ENCODE results near the gene INPP5A. TPM values are rescaled to one million over a fixed set of nuclear protein-coding genes. Genes with fewer than 3 reads are reported as not detected.
A peak's percentile ranks its signal among the peaks of the same experiment; 100 is the strongest.

The INPP5A gene
- total and polyA plus RNA-seq, 4 donors, result 34.7 to 43.5 (median 41.2) TPM

DNA sequence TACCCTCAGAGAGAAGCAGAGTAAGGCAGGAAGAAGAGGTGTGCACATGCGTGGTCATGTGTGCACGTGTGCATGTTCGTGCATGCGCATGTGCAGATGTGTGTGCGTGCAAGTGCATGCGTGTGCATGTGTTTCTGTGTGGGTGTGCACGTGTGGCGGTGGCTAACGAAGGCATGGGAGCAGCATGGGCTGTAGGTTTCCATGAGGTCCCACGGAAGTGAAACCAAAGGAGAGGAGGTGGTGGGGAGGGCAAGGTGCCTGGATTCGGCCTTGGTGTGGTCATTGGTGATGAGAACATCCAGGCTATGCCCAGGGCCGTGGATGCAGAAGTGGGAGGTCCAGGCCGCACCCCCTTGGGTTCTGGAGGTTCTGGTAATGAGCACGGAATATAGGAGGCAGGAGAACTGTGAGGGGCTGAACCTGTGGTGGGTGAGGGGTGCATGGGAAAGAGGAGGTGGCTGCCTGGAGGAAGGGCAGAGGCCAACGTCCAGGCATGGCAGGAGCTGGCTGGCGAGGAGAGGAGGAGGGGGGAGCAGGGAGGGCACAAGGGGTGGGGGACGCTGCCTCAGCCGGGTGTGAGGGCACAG is 2.4 kb upstream of the INPP5A start:
- DNase-seq (ENCODE audit: low read depth in 4 of 6, low spot score in 6 of 6), result no peak
- Histone ChIP-seq H3K27me3 (ENCODE audit: control insufficient read depth, insufficient read depth, low read length) (no peaks in the 10 kb centered on the region), H3K27ac (ENCODE audit: low read depth, low read length) (no peak overlapping the region), H3K36me3 (ENCODE audit: control insufficient read depth, insufficient read depth, low read length) (peaks cover 13% of the 10 kb centered on the region), H3K4me1 (ENCODE audit: control insufficient read depth, insufficient read depth, low read length) (peaks cover 45% of the 10 kb centered on the region), H3K4me3 (ENCODE audit: low read depth, low read length) (no peak overlapping the region), H3K9me3 (ENCODE audit: control insufficient read depth, insufficient read depth, low read length) (peaks cover 2% of the 10 kb centered on the region)
- 89% methylated on average over 17 of the region's 18 CpGs for WGBS (ENCODE audit: insufficient coverage)

DNA sequence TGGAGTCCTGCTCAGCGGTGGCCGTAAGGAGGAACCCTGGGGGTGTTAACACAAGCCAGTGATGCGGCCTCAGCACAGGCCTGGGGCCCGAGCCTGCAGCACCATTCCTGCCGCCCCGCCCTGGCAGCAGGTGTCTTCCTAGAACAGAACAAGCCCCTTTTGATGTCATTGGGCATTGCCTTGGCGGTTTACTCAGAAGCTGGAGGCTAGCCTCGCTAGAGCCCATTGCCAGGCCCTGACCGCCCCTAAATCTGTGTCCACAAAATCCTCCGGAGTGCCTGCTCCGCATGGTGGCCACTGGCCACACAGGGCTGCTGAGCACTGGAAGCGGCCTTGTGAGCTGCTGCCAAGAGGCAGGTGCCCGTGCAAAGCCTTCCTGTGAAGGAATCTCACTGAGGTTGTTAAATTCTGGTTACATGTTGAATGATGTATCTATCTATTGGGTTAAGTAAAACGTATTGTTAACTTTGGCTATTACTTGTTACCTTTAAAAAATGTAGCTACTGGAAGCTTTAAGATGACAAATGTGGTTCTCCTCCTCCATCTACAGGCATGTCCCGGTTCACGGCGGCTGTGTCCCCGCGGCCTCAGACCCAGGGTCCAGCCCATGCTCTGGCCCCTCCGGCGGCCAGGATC is 1.2 kb upstream of the INPP5A start:
- peaks cover 2% of the 10 kb centered on the region for H3K9me3 ChIP-seq (ENCODE audit: control insufficient read depth, insufficient read depth, low read length)
- 21% methylated on average over 20 of the region's 21 CpGs for WGBS (ENCODE audit: insufficient coverage)
- peaks cover 57% of the 10 kb centered on the region for H3K4me1 ChIP-seq (ENCODE audit: control insufficient read depth, insufficient read depth, low read length)
- H3K27me3 ChIP-seq (ENCODE audit: control insufficient read depth, insufficient read depth, low read length), result no peaks in the 10 kb centered on the region
- peaks cover 17% of the 10 kb centered on the region for H3K36me3 ChIP-seq (ENCODE audit: control insufficient read depth, insufficient read depth, low read length)
- peak in 1 of 6 donors; percentile 51 for DNase-seq (ENCODE audit: low read depth in 4 of 6, low spot score in 6 of 6)
- H3K4me3 ChIP-seq (ENCODE audit: low read depth, low read length), result peak overlapping the region; percentile 32
- peak overlapping the region; percentile 51 for H3K27ac ChIP-seq (ENCODE audit: low read depth, low read length)

DNA sequence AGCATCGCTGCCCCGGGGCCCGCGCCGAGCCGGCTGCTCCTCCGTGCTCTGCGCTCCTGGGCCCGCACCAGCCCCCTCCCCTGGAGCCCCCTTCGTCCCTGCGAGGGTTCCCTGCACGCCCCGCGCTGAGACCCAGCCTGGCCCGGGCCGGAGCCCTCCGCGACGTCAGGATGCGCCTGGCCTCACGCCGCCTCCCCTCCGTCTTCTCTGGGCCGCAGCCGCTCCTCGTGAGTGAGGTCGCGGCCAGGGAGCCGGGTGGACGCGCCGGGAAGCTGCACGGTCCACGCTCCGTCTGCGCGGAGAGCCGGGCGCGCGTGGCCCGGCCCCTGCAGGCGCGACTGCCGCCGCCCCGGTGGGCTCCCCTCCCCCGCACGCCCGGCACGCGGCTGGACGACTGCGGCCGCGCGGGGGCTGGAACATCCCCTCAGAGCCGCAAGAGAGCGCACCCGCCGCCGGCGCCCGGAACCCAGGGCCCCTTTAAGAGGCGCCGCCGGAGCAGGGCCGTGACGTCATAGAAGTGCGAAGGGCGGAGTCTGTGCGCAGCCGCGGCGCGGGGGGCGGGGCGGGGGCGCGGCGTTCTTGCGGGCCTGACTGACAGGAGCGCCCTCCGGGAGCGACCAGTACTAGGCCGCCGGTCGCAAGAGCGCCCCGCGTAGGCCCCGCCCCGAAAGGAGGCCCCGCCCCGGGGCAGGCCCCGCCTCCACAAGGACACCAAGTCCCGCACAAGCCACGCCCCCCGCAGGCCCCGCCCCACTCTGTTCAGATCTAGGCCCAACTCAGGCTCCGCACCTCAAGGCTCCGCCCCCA is 507 bp upstream of the INPP5A start:
- peaks cover 19% of the 10 kb centered on the region for H3K36me3 ChIP-seq (ENCODE audit: control insufficient read depth, insufficient read depth, low read length)
- peaks cover 62% of the 10 kb centered on the region for H3K4me1 ChIP-seq (ENCODE audit: control insufficient read depth, insufficient read depth, low read length)
- WGBS (ENCODE audit: insufficient coverage), result under 1% methylated on average over 102 of the region's 102 CpGs

DNA sequence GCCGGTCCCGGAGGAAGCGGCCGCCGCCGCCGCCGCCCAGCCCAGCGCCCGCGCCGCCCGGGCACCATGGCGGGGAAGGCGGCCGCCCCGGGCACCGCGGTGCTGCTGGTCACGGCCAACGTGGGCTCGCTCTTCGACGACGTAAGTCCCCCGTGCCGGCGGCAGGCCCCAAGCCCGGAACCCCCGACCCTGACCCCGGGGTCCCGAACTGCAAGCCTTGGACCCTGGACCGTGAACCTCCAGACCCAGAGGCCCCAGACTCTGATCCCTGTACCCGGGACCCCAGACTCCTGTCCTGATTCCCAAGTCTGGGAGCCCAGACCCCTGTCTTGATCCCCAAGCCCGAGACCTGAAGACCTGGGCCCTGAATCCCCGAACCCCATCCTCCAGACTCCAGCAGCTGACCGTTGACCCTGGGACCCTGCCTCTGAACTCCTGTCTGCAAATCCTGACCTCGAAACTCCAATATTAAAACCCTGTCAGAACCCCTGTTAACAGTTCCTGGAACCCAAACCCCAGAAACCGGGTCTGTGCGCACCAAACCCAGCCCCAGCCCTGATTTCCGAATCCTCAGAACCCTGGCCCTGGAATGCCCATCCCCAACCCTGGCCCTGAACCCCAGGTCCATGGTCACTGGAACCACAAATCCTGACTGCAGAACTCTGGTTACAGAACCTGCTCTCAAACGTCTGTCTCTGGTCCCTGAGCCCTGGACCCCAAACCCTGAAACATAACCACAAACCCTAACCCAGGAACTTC is 623 bp downstream of the INPP5A start:
- Histone ChIP-seq H3K36me3 (ENCODE audit: control insufficient read depth, insufficient read depth, low read length) (peaks cover 24% of the 10 kb centered on the region), H3K4me3 (ENCODE audit: low read depth, low read length) (peak overlapping the region; percentile 62), H3K27me3 (ENCODE audit: control insufficient read depth, insufficient read depth, low read length) (no peaks in the 10 kb centered on the region), H3K9me3 (ENCODE audit: control insufficient read depth, insufficient read depth, low read length) (no peaks in the 10 kb centered on the region), H3K27ac (ENCODE audit: low read depth, low read length) (peak overlapping the region; percentile 1), H3K4me1 (ENCODE audit: control insufficient read depth, insufficient read depth, low read length) (peaks cover 65% of the 10 kb centered on the region)
- no peak for DNase-seq (ENCODE audit: low read depth in 4 of 6, low spot score in 6 of 6)
- WGBS (ENCODE audit: insufficient coverage), result 12% methylated on average over 42 of the region's 42 CpGs

More for the DNA sequence above, 507 bp upstream of the INPP5A start:
- DNase-seq (ENCODE audit: low read depth in 4 of 6, low spot score in 6 of 6), result peak; percentile 98 to 100 (median 100)
- Histone ChIP-seq H3K27me3 (ENCODE audit: control insufficient read depth, insufficient read depth, low read length) (no peaks in the 10 kb centered on the region), H3K9me3 (ENCODE audit: control insufficient read depth, insufficient read depth, low read length) (no peaks in the 10 kb centered on the region), H3K27ac (ENCODE audit: low read depth, low read length) (peak overlapping the region; percentile 51), H3K4me3 (ENCODE audit: low read depth, low read length) (peak overlapping the region; percentile 32)

DNA sequence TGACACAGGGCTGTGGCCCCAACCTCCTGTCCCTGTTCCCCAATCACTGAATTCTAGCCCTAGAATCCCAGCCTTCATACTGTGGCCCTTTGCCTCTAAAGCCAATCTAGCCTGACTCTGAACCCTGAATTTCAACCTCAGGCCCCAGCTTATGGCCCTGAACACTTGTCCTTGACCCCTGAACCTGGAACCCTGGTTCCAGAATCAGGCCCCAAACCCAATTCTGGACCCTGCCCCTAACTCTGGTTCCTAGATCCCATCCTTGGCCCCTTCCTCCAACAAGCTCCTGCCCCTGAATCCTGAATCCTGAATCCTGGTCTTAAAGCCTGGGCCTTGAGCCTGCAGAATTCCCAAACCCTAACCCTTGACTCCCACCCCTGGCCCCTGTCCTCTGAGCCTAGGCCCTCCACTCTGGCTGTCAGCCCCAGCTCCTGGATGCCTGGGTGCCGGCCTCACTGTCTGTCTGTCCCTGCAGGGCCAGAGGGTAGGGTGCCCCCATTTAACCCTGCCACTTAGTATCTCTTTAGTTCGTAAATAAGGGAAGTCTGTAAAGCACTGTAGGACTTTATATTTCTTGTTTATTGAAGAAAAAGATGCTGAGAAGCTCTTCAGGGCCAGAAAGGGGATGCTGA is 1.3 kb downstream of the INPP5A start:
- H3K4me1 ChIP-seq (ENCODE audit: control insufficient read depth, insufficient read depth, low read length), result peaks cover 63% of the 10 kb centered on the region
- no peaks in the 10 kb centered on the region for H3K27me3 ChIP-seq (ENCODE audit: control insufficient read depth, insufficient read depth, low read length)
- WGBS (ENCODE audit: insufficient coverage), result no CpG with 5 or more reads among the region's 2 CpGs
- no peaks in the 10 kb centered on the region for H3K9me3 ChIP-seq (ENCODE audit: control insufficient read depth, insufficient read depth, low read length)
- H3K4me3 ChIP-seq (ENCODE audit: low read depth, low read length), result peak overlapping the region; percentile 62
- DNase-seq (ENCODE audit: low read depth in 4 of 6, low spot score in 6 of 6), result no peak
- peak overlapping the region; percentile 1 for H3K27ac ChIP-seq (ENCODE audit: low read depth, low read length)
- H3K36me3 ChIP-seq (ENCODE audit: control insufficient read depth, insufficient read depth, low read length), result peaks cover 19% of the 10 kb centered on the region

DNA sequence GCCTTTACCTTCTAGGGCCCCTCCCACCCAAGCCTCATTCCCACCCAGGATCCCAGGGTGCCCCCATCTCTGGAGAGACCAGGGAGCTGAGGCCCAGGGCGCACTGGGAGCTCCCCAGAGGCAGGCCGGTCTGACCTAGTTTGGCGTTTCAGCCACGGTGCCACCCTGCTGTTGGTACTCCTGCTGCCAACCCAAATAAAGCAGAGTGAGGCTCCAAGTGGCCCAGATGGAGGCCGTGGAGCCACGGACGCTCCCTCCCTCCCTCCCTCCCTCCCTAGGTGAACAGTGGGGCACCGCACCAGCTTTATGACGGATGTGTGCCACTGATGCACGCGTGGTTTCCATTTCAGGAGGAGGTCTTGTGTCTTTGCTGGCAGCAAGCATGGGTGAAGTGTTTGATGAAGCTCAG is 1.8 kb downstream of the INPP5A start:
- 36% methylated on average over 6 of the region's 11 CpGs for WGBS (ENCODE audit: insufficient coverage)
- Histone ChIP-seq H3K9me3 (ENCODE audit: control insufficient read depth, insufficient read depth, low read length) (no peaks in the 10 kb centered on the region), H3K4me3 (ENCODE audit: low read depth, low read length) (peak overlapping the region; percentile 16), H3K27me3 (ENCODE audit: control insufficient read depth, insufficient read depth, low read length) (no peaks in the 10 kb centered on the region), H3K27ac (ENCODE audit: low read depth, low read length) (no peak overlapping the region), H3K36me3 (ENCODE audit: control insufficient read depth, insufficient read depth, low read length) (peaks cover 22% of the 10 kb centered on the region), H3K4me1 (ENCODE audit: control insufficient read depth, insufficient read depth, low read length) (peaks cover 65% of the 10 kb centered on the region)
- DNase-seq (ENCODE audit: low read depth in 4 of 6, low spot score in 6 of 6), result no peak

DNA sequence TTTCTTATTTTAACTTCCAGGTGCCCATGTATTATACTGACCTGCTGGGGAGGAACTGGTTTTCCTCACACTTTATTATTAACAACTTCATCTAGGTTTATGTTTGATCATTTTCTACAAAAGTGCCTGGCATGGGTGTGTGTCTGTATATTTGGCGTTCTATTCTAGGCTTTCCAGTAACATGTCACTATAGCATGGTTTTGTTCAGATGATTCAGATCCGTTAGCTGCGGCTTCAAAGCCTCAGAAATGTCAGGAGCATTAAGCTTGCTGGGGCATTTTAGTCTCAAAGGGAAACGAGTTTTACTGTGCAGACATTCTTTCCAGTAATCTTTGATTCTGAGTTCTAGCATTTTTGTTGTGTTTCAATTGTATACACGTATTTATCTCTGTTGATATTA is 2.3 kb downstream of the INPP5A start:
- Histone ChIP-seq H3K4me1 (ENCODE audit: control insufficient read depth, insufficient read depth, low read length) (peaks cover 66% of the 10 kb centered on the region), H3K4me3 (ENCODE audit: low read depth, low read length) (no peak overlapping the region), H3K9me3 (ENCODE audit: control insufficient read depth, insufficient read depth, low read length) (no peaks in the 10 kb centered on the region), H3K27me3 (ENCODE audit: control insufficient read depth, insufficient read depth, low read length) (no peaks in the 10 kb centered on the region), H3K27ac (ENCODE audit: low read depth, low read length) (peak overlapping the region; percentile 43), H3K36me3 (ENCODE audit: control insufficient read depth, insufficient read depth, low read length) (peaks cover 21% of the 10 kb centered on the region)
- WGBS (ENCODE audit: insufficient coverage), result no CpG with 5 or more reads among the region's 5 CpGs
- peak in 1 of 6 donors; percentile 28 for DNase-seq (ENCODE audit: low read depth in 4 of 6, low spot score in 6 of 6)

DNA sequence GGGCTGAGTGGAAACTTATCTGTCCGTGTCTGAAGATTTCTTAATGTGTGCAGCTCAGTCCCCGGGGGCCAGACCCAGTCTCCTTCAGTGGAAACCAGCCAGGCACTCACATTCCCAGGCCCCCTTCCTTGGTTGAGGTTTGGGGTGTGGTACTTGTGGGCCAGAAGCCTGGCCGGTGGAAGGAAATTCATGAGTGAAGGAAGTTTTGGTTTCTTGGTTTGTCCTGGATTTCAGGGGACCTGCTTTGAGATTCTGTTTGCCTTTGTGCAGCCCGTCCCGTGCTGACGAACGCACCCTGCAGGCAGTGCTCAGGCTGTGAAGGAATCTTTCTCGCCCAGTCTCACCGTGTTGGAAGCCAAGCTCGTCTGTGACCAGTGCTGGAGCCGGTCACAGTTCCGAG is 2.9 kb downstream of the INPP5A start:
- WGBS (ENCODE audit: insufficient coverage), result 26% methylated on average over 10 of the region's 12 CpGs
- peaks cover 66% of the 10 kb centered on the region for H3K4me1 ChIP-seq (ENCODE audit: control insufficient read depth, insufficient read depth, low read length)
- DNase-seq (ENCODE audit: low read depth in 4 of 6, low spot score in 6 of 6), result peak in 1 of 6 donors; percentile 31

DNA sequence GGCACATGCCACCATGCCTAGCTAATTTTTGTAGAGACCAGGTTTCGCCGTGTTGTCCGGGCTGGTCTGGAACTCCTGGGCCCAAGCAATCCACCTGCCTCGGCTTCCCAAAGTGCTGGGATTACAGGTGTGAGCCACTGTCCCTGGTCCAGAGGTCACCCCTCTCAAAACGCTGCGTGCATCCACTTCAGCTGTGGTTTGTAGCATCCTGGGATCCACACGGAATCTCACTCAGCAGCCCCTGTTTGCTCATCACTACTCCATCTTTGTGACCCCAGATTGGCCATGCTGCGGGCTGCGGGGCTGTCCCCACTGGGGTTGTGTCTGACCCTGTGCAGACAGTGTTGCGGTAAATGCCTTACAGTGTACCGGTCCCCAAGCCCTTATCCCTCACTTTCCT is 3.5 kb downstream of the INPP5A start:
- Histone ChIP-seq H3K9me3 (ENCODE audit: control insufficient read depth, insufficient read depth, low read length) (no peaks in the 10 kb centered on the region), H3K27ac (ENCODE audit: low read depth, low read length) (no peak overlapping the region), H3K4me1 (ENCODE audit: control insufficient read depth, insufficient read depth, low read length) (peaks cover 61% of the 10 kb centered on the region), H3K36me3 (ENCODE audit: control insufficient read depth, insufficient read depth, low read length) (peaks cover 18% of the 10 kb centered on the region), H3K4me3 (ENCODE audit: low read depth, low read length) (no peak overlapping the region), H3K27me3 (ENCODE audit: control insufficient read depth, insufficient read depth, low read length) (no peaks in the 10 kb centered on the region)
- WGBS (ENCODE audit: insufficient coverage), result 88% methylated on average over 9 of the region's 11 CpGs
- DNase-seq (ENCODE audit: low read depth in 4 of 6, low spot score in 6 of 6), result no peak

More for the DNA sequence above, 2.9 kb downstream of the INPP5A start:
- H3K27ac ChIP-seq (ENCODE audit: low read depth, low read length), result no peak overlapping the region
- H3K27me3 ChIP-seq (ENCODE audit: control insufficient read depth, insufficient read depth, low read length), result no peaks in the 10 kb centered on the region
- H3K36me3 ChIP-seq (ENCODE audit: control insufficient read depth, insufficient read depth, low read length), result peaks cover 15% of the 10 kb centered on the region
- no peaks in the 10 kb centered on the region for H3K9me3 ChIP-seq (ENCODE audit: control insufficient read depth, insufficient read depth, low read length)
- no peak overlapping the region for H3K4me3 ChIP-seq (ENCODE audit: low read depth, low read length)
